Muscle layer of colon (tissue), 2 donors: Measurements from ENCODE around the gene KCNJ1.

Experiments
- H3K27ac ChIP-seq: one replicate; pipeline ENCODE4 v1.7.0; 2013; ENCODE audit warnings: low read depth, mild to moderate bottlenecking, low read length, moderate library complexity
- H3K27me3 ChIP-seq, 2 donors: one replicate each; pipeline ENCODE4 v1.7.0; 2013; ENCODE audit warnings: low read length in 2 of 2, mild to moderate bottlenecking in 2 of 2; ENCODE audit not compliant: insufficient read depth in 2 of 2, control insufficient read depth in 1 of 2
- H3K36me3 ChIP-seq: one replicate; pipeline ENCODE4 v1.7.0; 2013; ENCODE audit warnings: mild to moderate bottlenecking, low read length; ENCODE audit not compliant: insufficient read depth
- H3K4me1 ChIP-seq: one replicate; pipeline ENCODE4 v1.7.0; 2013; ENCODE audit warnings: mild to moderate bottlenecking, low read length; ENCODE audit not compliant: insufficient read depth
- H3K4me3 ChIP-seq, 2 donors: one replicate each; pipeline ENCODE4 v1.7.0; 2013; ENCODE audit warnings: low read length in 2 of 2, low read depth in 1 of 2, mild to moderate bottlenecking in 1 of 2, moderate library complexity in 1 of 2
- H3K9ac ChIP-seq: one replicate; pipeline ENCODE4 v1.7.0; 2013; ENCODE audit warnings: low read length
- H3K9me3 ChIP-seq: one replicate; pipeline ENCODE4 v1.7.0; 2013; ENCODE audit warnings: mild to moderate bottlenecking, low read length
- donor health status: abdominal sarcoma.
- donor health status: Adenocarcinoma of cecum.

The KCNJ1 gene

DNA sequence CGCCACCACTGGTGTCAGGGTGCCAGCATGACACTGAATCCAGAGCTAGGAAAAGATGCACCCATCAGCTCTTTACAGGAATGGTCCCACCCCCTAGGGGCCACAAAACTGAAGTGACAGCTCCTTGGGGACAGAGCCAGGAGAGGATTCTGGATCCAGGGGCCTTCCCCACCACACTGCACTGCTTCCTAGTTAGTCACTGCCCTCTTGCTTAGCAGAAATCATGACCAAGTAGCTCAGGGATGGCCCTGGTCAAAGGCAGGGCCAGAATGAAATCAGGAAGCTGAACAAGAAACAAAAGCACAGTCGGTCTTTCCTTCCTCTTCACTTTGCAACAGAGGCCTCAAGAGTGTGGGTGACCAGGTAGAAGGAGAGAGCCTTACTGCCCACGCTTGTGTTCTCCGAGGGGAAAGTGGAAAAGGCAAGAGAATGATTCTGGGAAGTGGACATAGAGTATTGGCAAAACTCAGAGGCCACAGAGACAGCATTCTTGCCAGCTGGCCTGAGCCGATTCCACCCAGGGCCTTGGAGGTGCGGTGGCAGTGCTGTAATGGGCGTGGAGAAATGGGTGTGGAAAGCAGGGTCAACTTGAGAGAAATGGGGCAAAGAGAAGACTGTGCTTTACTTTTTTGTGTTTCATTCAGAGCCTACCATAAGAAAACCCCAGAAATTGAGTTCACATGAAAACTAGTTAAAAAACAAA, 39.8 kb downstream of the KCNJ1 start:
- H3K9me3 ChIP-seq, result no peaks in the 10 kb centered on the region
- H3K4me3 ChIP-seq, result no peak overlapping the region
- no peak overlapping the region for H3K27ac ChIP-seq
- H3K27me3 ChIP-seq, result no peaks in the 10 kb centered on the region
- no peak overlapping the region for H3K9ac ChIP-seq
- no peaks in the 10 kb centered on the region for H3K36me3 ChIP-seq
- H3K4me1 ChIP-seq, result no peaks in the 10 kb centered on the region

DNA sequence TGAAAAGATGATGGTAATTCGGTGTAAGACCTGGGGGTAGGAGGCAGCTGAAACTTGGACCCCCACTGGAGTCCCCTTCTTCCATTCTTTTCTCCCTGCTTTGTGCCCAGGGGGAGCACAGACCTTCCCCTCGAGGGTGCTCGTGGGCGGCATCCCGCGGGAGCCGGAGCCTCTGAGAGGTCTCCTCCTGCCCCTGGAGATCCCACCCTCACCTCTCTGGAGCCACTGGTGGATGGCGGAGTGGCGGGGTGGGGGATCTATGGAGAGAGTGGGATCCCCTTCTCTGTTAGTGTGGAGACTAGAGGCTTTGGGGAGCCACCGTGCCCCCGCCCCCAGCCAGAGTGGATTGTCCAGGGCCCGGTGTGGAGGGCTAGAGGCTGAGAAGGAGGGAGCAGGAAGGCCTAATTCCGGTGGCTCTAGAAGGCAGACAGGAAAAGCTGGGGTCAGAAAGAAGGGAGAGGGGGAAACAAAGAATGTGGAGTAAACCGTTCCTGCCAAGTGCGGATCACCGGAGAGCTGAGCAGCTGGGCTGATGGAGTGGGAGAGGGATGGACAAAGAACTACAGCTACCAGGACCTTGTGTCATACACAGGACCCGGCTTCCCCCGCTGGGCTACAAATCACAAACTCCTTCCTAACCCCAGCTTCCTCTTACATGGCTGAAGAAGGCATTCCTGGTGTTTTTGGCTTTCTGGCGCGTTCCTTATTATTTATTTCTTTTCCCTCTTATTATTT, 41.9 kb downstream of the KCNJ1 start:
- Histone ChIP-seq H3K9ac (no peak overlapping the region), H3K27ac (no peak overlapping the region), H3K9me3 (no peaks in the 10 kb centered on the region), H3K27me3 (no peaks in the 10 kb centered on the region), H3K4me3 (no peak overlapping the region), H3K36me3 (no peaks in the 10 kb centered on the region), H3K4me1 (no peaks in the 10 kb centered on the region)

DNA sequence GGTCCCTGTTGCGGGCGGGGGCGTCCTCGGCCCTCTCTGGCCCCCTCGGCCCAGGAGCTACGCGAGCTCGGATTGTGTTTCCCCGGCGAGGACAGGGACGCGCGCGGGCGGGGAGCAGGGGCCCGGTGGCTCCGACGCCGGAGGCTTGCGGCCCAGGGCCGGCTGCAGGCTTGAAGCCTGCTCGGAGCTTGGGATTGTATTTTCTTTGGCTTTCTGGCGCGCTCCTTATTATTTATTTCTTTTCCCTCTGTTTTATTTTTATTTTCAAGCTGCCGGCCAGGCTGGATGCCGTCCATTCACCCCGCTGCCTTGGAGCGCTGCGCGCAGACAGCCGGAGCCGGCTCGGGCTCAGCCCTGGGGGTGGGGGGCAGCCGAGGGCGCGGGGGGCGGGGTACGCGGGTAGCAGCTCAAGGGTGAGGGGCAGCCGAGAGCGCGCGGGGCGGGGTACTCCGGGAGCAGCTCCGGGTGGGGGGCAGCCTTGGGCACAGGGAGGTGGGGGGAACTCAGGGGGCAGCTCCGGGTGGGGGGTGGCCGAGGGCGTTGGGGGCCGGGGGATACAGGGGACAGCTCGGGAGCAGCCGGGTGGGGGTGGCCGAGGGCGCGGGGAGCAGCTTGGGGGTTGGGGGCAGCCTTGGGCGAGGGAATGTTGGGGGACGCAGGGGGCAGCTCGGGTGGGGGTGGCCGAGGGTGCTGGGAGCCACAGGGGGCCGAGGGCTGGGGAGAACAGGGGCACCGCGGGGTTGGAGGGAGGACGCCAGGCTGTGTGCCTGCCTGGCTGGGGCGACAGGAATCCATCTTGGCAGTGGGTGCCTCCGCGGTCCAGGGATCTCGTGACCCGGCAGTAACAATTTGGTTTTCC, 42.7 kb downstream of the KCNJ1 start:
- H3K9me3 ChIP-seq, result no peaks in the 10 kb centered on the region
- no peaks in the 10 kb centered on the region for H3K4me1 ChIP-seq
- no peaks in the 10 kb centered on the region for H3K27me3 ChIP-seq
- no peak overlapping the region for H3K9ac ChIP-seq
- H3K36me3 ChIP-seq, result no peaks in the 10 kb centered on the region
- H3K4me3 ChIP-seq, result no peak overlapping the region
- no peak overlapping the region for H3K27ac ChIP-seq

DNA sequence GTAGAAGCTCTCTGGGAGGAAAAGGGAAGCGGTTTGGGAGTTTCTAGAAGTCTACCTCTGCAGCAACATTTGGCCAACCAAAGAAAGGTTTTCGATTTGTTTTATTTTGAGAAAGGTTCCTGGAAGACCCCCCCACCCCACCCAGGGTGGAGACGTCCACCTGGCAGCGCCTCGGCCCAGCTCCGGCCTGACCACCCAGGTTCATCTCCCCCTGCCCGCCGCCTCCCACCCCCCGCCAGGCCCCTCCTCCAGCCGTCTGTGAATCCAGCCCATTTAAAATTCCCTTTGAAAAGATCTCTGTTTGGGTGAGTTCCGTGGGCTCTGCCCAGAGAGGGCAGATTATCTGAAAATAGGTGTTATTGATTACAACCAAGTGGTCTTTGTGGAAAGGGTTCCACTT, 43.3 kb downstream of the KCNJ1 start:
- Histone ChIP-seq H3K9ac (no peak overlapping the region), H3K36me3 (no peaks in the 10 kb centered on the region), H3K27me3 (no peaks in the 10 kb centered on the region), H3K4me3 (no peak overlapping the region), H3K9me3 (no peaks in the 10 kb centered on the region), H3K4me1 (no peaks in the 10 kb centered on the region), H3K27ac (no peak overlapping the region)

DNA sequence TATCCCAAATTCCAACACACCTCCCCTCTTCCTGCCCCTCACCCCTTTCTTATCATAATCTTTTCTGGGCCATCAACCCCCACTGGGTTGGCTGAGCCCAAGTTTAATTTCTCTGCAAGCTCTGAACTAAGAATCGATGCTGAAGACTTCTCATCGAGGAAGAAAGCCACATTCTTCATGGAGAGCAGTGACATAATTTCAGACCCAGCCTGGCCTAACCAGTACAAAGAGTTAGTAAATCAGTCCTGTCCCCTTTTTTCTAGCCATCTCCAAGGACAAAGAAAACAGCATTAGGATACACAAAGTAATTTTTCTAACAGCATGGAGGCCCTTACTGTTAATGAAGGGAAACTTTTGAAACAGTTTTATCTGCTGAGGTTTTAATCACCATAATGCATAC, 45.0 kb downstream of the KCNJ1 start:
- H3K9me3 ChIP-seq, result no peaks in the 10 kb centered on the region
- H3K36me3 ChIP-seq, result no peaks in the 10 kb centered on the region
- no peak overlapping the region for H3K4me3 ChIP-seq
- H3K27me3 ChIP-seq, result no peaks in the 10 kb centered on the region
- no peaks in the 10 kb centered on the region for H3K4me1 ChIP-seq
- no peak overlapping the region for H3K9ac ChIP-seq
- no peak overlapping the region for H3K27ac ChIP-seq

DNA sequence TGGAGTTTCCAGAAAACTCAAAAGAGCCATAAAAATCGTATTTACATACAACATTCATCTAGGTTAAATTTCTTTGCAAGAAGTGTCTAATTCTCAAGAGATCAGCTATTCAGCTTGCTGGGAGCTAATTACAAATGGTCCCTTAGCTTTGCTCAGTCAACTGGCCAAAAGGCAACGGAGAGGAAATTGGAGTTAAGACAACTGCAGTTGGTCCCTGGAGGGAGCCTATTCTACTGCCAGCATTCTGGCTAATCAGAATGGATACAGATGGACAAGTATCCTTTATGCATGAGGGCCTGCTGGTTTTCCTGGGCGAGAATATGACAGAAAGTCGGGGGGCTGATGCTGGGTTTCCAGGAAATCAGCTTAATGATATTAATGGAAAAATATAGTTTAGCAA, 45.5 kb downstream of the KCNJ1 start:
- Histone ChIP-seq H3K9ac (no peak overlapping the region), H3K27ac (no peak overlapping the region), H3K9me3 (no peaks in the 10 kb centered on the region), H3K4me1 (no peaks in the 10 kb centered on the region), H3K4me3 (no peak overlapping the region), H3K27me3 (no peaks in the 10 kb centered on the region), H3K36me3 (no peaks in the 10 kb centered on the region)

DNA sequence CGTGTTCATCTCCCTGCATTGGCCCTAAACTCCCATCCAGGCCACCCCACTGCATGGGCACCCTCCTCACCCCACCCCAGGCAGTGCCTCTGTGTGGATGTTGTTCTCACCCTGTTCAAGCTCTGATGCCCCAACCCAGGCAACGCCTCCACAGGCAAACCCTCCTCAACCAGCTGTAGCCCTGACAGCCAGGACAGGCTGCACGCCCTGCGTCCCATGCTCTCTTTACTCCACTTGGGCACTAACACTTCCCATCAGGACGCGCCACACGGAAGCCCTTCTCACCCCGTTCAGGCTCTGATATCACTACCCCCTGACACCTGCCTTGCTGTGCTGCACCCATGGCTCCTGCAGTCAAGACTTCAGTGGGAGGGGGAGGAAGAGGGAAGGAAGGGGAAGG, 47.9 kb downstream of the KCNJ1 start:
- H3K4me1 ChIP-seq, result no peaks in the 10 kb centered on the region
- H3K9me3 ChIP-seq, result no peaks in the 10 kb centered on the region
- H3K36me3 ChIP-seq, result no peaks in the 10 kb centered on the region
- H3K9ac ChIP-seq, result no peak overlapping the region
- no peak overlapping the region for H3K27ac ChIP-seq
- no peak overlapping the region for H3K4me3 ChIP-seq
- H3K27me3 ChIP-seq, result no peaks in the 10 kb centered on the region

DNA sequence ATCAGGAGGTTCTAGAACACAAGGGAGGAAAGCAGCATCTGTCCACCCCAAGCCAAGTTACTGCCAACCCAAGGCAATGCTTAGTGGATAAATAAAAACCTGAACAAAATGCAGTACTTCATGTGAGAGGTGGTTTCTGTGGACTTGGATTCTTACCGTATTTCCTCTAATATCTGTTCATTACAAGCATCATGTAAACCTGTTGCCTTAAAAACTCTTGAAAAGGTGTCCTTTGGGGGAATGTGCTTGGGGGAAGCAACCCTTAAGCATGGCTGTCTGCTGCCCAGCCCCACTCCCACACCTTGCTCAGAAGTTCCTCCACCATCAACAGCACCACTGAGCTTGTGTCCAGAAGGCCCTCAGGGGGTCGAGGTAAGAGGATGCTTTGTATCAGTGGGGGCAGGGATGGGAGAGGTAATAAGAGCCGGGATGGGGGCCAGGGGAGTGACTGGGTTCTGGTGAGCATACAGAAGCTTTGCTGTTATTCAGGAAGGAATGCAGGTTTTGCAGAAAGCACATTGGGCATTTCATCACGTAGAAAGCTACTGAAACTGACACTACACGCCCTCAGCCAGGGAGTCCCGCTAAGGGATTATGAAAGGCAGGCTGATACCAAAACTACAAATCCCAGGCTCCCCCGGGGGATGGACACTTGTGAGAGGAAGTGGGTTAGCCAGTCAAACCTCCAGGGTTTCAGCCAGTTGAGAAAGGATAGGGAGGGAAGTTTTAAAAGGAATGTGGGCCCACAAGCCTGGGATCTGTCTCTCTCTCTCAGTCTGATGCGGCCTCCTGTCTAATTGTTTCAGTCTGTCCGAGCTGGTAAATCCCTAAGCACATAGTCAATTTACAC, 52.0 kb downstream of the KCNJ1 start:
- no peaks in the 10 kb centered on the region for H3K36me3 ChIP-seq
- H3K27ac ChIP-seq, result no peak overlapping the region
- no peaks in the 10 kb centered on the region for H3K27me3 ChIP-seq
- no peaks in the 10 kb centered on the region for H3K9me3 ChIP-seq
- no peaks in the 10 kb centered on the region for H3K4me1 ChIP-seq
- no peak overlapping the region for H3K9ac ChIP-seq
- no peak overlapping the region for H3K4me3 ChIP-seq

DNA sequence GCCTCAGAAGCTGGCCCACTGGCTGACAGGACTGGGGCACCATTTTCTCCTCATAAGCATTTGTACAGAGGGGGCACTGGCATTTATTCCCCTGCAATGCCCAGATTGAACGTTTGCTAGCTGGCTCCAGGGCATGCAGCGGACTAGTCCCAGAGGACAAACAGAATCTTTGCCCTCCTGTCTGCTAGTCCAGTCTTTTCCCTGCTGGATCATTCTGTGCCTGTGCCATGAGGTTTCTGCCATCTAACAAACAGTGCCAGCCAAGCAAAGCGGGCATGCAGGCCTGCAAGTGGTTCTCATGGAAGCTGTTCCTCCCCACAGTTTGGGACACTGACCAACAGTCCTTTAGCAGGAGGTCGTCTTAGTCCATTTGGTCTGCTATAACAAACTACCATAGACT, 53.4 kb downstream of the KCNJ1 start:
- no peaks in the 10 kb centered on the region for H3K4me1 ChIP-seq
- H3K4me3 ChIP-seq, result no peak overlapping the region
- H3K36me3 ChIP-seq, result no peaks in the 10 kb centered on the region

DNA sequence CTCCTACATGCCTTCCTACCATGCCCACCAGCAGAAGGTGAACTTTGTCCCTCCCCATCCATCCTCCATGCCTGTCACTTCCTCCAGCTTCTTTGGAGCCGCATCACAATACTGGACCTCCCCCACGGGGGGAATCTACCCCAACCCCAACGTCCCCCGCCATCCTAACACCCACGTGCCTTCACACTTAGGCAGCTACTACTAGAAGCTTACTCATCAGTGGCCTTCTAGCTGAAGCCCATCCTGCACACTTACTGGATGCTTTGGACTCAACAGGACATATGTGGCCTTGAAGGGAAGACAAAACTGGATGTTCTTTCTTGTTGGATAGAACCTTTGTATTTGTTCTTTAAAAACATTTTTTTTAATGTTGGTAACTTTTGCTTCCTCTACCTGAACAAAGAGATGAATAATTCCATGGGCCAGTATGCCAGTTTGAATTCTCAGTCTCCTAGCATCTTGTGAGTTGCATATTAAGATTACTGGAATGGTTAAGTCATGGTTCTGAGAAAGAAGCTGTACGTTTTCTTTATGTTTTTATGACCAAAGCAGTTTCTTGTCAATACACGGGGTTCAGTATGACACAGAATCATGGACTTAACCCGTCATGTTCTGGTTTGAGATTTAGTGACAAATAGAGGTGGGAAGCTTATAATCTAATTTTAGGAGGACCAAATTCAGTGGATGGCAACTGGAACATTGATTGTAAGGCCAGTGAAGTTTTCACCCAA, 56.1 kb downstream of the KCNJ1 start:
- no peaks in the 10 kb centered on the region for H3K36me3 ChIP-seq
- no peak overlapping the region for H3K27ac ChIP-seq
- H3K9me3 ChIP-seq, result no peaks in the 10 kb centered on the region
- H3K4me1 ChIP-seq, result no peaks in the 10 kb centered on the region
- H3K27me3 ChIP-seq, result no peaks in the 10 kb centered on the region
- no peak overlapping the region for H3K9ac ChIP-seq
- no peak overlapping the region for H3K4me3 ChIP-seq

More for the DNA sequence above, 53.4 kb downstream of the KCNJ1 start:
- Histone ChIP-seq H3K9me3 (no peaks in the 10 kb centered on the region), H3K27me3 (no peaks in the 10 kb centered on the region), H3K9ac (no peak overlapping the region), H3K27ac (no peak overlapping the region)
